Stimulated activated CD8-positive, alpha-beta memory T cell treated with anti-CD3 and anti-CD28 coated beads, Interleukin-2, amount 100 ng/mL, for 48 hours (primary cell): ENCODE results near the gene CAMK2N1.

ENCODE experiments used
- DNase-seq, 2 donors: peaks; one replicate each; pipeline ENCODE4 v3.0.0-alpha.2; 2020; ENCODE audit warnings: low read depth in 2 of 2

Gene CAMK2N1

DNA sequence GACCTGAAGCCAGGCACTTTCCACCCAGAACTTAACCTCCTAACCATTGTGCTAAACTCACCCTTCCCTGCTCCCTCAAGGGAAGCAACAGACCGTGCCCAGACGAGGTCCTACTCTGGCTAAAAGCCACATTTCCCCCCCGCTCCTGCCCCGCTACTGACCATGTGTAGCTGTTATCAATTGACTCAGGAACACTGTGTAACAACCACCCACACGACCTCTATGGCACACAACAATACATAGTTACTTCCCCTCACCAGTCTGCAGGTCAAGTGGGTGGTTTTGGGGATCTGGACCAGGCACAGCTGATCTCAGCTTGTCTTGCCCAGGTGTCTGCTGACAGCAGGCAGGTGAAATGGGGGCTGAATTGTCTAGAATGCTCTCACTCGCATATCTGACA is 40.1 kb downstream of the CAMK2N1 start:
- no peak for DNase-seq

DNA sequence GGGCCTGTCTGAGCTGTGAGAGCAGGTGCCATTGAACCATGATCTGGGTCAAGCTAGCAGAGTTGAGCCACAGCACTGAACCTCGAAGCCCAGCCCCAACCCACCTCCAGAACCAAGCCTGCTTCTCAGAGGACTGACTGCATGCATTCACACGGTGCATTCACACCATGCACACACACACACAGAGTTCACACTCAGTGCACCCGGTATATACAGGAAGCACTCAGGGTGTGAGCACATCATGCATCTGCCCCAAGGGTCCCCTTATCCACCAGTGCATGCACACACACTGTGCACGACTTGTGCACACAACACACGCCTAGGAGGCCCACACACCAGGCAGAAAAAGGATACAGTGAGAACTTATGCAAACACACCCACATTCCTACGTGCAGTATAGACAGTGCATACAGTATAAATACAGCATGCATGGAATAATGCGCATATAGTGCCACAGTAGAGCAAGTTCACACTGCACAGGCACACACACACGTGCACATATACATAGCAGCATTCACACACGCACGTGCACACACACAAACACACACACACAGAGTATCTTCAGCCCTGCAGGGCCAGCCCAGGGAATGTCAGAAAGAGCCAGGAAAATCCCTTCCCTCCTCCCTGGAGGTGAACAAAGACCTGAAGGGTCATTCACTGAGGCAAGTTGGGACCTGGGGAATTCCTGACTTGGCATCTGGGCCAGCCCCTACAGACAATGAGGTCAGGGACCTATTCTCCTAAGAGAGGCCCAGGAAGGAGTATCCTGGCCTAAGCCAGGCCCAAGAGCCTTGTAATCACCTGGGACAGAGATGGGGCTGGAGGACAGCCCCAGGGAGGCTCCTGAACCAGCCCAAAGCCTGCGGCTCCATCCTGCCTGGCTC is 42.1 kb downstream of the CAMK2N1 start:
- no peak for DNase-seq

DNA sequence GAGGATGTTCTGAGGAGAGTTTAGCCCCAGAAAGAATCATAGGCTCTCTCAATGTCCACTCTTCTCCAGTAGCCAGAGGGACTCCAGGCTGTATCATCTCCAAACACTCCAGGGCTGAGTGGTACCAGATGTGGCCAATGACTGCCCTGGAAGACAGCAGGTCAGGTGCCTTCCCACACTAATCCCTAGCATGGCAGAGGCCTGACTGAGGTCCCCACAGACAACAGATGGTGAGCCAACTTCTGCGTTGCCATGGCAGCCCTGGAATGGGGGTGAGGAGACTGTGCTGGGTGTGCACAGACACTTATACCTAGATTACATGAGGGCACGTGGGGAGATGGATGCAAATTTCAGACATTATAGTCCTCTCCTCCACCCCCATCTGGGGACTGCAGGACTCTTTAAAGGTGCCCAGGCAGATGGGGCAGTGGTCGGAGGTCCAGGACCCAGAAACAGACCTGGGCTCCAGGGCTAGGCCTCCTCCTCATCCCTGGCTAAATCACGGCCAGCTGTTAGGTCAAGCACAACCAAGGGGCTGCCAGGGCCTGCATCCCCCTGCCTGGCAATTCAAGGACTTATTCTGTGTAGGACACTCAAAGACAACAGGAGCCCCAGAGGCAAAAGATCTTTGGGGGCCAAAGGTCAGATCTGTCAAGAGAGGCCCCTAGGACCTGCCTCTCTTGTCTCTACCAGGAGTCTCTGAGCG is 42.9 kb downstream of the CAMK2N1 start:
- DNase-seq, result no peak

DNA sequence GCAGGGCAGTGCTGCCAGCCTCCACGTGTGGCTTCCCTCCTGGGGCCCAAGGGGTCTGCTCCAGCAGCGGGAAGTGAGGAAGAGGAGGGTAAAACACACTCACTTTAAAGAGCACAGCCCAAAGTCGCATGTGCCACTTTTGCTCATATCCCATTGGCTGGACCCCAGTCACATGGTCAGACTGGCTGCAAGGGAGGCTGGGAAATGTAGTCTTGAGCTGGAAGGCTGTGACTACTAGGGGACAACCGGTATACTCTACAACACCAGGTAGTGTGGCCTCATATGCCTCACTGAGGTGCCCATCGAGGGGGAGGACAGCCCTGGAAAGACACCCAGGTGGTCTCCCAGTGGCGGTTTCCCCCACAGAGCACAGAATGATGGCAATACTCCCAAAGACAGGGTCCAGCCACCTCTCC is 45.2 kb downstream of the CAMK2N1 start:
- DNase-seq, result peak; percentile 8 to 33

DNA sequence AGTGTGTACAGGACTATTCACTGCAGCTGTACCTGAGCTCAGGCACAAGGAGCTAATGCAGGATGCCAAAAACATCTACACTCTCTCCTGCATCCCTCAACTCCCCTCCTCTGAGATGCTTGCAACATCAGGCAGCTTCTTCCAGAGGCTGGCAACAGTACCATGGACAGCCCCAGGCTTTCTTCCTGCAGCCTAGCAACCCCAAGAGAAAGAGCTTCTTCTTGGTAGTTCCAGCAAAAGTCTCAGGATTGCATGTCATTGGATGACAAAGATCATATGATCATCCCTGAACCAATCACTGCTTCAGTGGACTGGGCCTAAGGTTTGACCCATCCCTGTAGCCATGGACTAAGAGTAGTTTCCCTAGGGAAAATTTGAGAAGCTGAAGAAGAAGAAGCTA is 46.7 kb downstream of the CAMK2N1 start:
- no peak for DNase-seq

DNA sequence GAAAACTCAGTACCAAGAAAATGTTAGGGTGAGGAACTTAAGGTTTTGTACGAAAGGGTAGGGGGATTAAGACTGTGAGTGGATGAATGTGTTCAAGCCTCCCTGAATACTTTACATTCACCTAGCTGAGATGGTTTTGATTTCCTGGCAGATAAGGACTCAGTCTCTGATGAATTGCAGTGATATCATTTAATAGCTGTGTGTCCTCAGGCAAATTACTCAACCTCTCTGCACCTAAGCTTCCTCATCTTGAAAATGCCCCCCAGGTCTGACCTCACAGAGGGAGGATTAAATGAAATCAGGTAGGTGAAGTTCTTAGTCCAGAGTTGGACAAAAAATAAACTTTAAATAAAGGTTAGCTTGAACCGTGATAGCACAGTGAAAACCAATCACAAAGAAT is 48.4 kb downstream of the CAMK2N1 start:
- DNase-seq, result no peak

DNA sequence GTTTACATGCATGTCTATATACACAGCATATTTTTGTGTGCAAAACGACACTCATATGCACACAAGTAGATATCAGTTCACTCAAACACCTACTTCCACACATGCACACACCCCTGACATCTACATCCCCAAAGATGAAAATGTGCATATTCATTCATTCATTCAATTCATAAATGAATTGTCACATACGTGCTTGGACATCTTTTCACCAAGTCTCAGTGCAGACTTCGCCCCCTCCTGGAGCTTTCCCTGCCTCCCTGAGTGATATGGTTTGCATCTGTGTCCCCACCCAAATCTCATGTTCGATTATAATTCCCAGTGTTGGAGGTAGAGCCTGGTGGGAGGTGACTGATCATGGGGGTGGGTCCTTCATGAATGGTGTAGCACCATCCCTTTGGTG is 53.1 kb downstream of the CAMK2N1 start:
- no peak for DNase-seq
